ENCODE results near the gene SLBP.
A peak's percentile ranks its signal among the peaks of the same experiment; 100 is the strongest.
"Not testable (repeated sequence)": the region's sequence is repeated elsewhere in the genome, so short reads cannot be mapped to it uniquely, and the experiment has no call there.

The SLBP gene

DNA sequence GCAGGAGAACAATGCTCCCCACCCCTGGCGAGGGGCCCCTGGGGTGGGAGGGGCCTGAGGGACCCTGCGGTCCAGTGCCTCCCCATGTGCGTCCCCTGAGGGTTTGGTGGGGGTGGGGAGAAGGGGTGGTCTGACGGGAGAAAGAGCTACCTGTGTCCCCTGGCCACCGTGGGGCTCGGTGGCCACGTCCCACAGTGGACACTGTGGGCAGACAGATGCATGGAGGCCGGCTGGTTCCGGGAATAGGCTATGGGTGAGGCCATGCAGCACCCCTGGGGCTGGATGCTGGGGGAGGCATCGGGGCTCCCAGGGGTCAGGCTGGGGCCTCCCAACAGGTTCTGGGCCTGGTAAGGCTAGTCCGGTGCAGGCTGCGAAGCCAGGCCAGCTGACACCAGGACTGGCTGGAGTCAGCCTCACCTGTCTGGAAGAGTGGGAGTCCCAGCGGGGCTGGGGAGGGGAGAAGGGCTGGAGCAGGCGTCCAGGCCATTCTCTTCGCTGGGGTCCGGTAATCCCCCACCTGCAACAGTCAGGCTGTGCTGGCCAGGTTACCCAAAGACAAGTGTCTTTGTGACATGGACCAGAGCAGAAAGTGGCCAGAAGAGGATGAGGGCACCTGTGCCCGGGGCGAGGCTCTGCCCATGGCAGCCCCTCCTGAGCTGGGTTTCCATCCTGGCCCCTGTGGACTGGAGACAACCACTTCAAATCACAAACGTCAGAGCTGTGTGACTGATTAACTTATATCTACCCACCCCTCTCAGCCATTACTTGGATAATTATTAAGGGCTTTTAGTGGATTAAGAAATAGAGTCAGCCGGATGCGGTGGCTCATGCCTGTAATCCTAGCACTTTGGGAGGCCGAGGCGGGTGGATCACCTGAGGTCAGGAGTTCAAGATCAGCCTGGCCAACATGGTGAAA lies 26.6 kb downstream of the SLBP start:
- DNase-seq, result peak; percentile 77
- in situ Hi-C loops (cut with HindIII; ENCODE audit: low pct_ligation_motif_present, low pct_unique_long_range_greater_than_20kb, low sequenced_read_pairs), result no loop called here

DNA sequence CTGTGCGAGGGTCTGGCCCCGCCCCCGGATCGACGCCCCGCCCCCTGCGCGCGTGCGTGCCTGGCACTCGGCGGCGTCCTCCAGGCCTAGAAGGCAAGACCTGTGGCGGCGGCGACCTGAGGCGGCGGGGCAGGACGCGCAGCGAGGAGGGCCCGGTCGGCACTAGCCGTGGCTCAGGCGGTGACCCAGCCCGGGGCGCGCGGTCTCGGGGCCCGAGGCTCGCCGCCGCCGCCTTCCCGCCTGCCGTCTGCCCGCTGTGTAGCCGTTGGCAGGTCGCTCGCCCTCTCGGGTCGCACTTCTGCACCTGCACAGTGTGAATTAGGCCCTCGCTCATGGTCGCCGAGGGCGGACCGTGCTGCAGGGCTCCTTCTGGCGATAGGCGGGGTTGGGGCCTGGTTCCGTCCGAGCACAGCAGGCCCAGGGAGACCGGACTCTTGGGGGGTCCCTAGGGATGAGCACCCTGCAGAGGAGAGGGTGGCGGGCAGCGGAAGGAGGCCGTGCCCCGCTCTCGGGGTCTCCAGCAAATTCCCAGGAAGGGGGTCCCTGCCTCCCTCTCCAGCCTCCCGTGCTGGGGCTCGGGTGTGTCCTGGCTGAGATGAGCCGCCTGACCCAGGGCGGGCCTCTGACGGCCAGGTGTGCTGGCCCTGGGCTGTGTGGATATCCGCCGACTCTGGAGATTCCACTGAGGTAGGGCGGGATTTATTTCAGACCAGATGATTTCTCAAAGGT lies 27.4 kb downstream of the SLBP start:
- DNase-seq, result no peak
- in situ Hi-C loops (cut with HindIII; ENCODE audit: low pct_ligation_motif_present, low pct_unique_long_range_greater_than_20kb, low sequenced_read_pairs), result no loop called here

- in situ Hi-C loops (cut with HindIII; ENCODE audit: low pct_ligation_motif_present, low pct_unique_long_range_greater_than_20kb, low sequenced_read_pairs), result no loop called here
- peak; percentile 82 for DNase-seq
Measured at GRCh38 chr4:1683736-1684505, 28.2 kb downstream of the SLBP start, which contains the start of gene FAM53A. Gene FAM53A, minus strand, starts transcription at chr4:1684313. Its CDS starts 15,572 bp downstream, at chr4:1668741.

- DNase-seq, result peak; percentile 75
- in situ Hi-C loops (cut with HindIII; ENCODE audit: low pct_ligation_motif_present, low pct_unique_long_range_greater_than_20kb, low sequenced_read_pairs), result no loop called here
Measured at GRCh38 chr4:1683261-1683735, 28.8 kb downstream of the SLBP start.

- in situ Hi-C loops (cut with HindIII; ENCODE audit: low pct_ligation_motif_present, low pct_unique_long_range_greater_than_20kb, low sequenced_read_pairs), result no loop called here
Measured at GRCh38 chr4:1682860-1683259, 29.3 kb downstream of the SLBP start.

DNA sequence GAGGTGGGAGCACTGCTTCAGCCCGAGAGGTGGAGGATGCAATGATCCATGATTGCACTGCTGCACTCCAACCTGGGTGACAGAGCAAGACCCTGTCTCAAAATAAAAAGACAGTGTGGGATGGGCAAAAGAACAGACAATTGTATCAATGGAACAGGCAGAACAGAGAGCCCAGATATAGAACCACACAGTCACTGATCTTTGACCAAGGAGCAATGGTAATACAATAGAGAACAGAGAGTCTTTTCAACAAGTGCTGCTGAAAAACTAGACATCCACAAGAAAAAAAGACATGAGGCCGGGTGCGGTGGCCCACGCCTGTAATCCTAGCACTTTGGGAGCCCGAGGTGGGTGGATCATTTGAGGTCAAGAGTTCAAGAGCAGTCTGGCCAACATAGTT lies 33.9 kb downstream of the SLBP start:
- DNase-seq, result no peak
- in situ Hi-C loops (cut with HindIII; ENCODE audit: low pct_ligation_motif_present, low pct_unique_long_range_greater_than_20kb, low sequenced_read_pairs), result no loop called here

More at GRCh38 chr4:1682860-1683259, 29.3 kb downstream of the SLBP start:
- DNase-seq, result no peak

GRCh38 chr4:1676605-1677525 lies 35.3 kb downstream of the SLBP start:
- DNase-seq, result no peak

DNA sequence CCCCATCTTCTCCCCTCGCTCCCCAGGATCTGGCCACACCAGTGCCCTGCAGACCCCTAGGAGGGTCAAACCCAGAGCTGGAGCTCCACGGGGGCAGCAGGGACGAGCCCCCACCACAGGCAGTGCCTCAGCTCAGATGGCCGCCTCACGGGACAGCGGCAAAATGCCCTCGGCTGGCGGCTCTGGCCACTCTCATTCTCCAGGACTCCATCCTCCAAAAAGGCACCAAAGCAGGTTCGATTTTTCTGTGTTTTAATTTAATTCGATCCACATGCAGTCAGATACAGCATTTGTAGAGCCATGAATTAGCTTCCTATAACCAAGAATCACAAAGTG lies 36.3 kb downstream of the SLBP start:
- in situ Hi-C loops (cut with HindIII; ENCODE audit: low pct_ligation_motif_present, low pct_unique_long_range_greater_than_20kb, low sequenced_read_pairs), result no loop called here
- no peak for DNase-seq

More at GRCh38 chr4:1676605-1677525, 35.3 kb downstream of the SLBP start:
- in situ Hi-C loops (cut with HindIII; ENCODE audit: low pct_ligation_motif_present, low pct_unique_long_range_greater_than_20kb, low sequenced_read_pairs), result no loop called here

DNA sequence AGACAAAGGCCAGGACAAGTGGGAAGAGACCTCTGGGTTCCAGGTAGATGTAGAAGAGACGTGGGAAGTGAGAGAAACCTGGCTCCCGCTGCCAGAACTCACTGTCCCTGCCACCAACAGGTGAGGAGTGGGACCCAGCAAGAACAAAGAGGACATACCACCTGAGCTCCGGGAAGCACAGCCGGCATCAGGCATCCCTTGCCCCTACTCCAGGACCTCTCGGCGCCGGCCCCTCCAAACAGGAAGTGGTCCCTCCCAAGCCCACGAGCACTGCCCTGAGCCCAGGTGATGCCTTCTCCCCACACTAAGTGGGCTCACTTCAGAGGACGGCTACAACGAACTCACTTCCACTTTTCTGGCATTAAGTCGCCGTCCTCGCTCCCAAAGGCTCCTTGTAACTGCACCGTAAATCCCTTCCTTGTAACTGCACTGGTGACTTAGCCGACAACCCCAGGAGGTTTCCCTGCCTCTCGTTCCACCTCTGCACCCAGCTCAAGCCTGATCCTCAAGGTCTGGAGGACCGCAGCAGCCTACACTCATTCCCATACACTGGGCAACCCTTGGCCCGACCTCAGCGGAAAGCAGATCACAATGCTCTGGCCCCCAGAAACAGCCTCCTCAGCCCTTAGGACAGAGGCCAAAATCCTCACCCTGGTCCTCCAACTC lies 36.9 kb downstream of the SLBP start:
- in situ Hi-C loops (cut with HindIII; ENCODE audit: low pct_ligation_motif_present, low pct_unique_long_range_greater_than_20kb, low sequenced_read_pairs), result no loop called here
- DNase-seq, result no peak

GRCh38 chr4:1674682-1675081 lies 37.4 kb downstream of the SLBP start:
- no peak for DNase-seq
- in situ Hi-C loops (cut with HindIII; ENCODE audit: low pct_ligation_motif_present, low pct_unique_long_range_greater_than_20kb, low sequenced_read_pairs), result no loop called here

- in situ Hi-C loops (cut with HindIII; ENCODE audit: low pct_ligation_motif_present, low pct_unique_long_range_greater_than_20kb, low sequenced_read_pairs), result no loop called here
- no peak for DNase-seq
Measured at GRCh38 chr4:1673671-1674070, 38.4 kb downstream of the SLBP start.

- DNase-seq; in situ Hi-C loops (cut with HindIII; ENCODE audit: low pct_ligation_motif_present, low pct_unique_long_range_greater_than_20kb, low sequenced_read_pairs): not testable (repeated sequence)
Measured at GRCh38 chr4:1671011-1671410, 41.1 kb downstream of the SLBP start.

GRCh38 chr4:1670279-1670678 lies 41.8 kb downstream of the SLBP start:
- in situ Hi-C loops (cut with HindIII; ENCODE audit: low pct_ligation_motif_present, low pct_unique_long_range_greater_than_20kb, low sequenced_read_pairs), result no loop called here
- DNase-seq, result no peak

- no peak for DNase-seq
- in situ Hi-C loops (cut with HindIII; ENCODE audit: low pct_ligation_motif_present, low pct_unique_long_range_greater_than_20kb, low sequenced_read_pairs), result no loop called here
Measured at GRCh38 chr4:1669850-1670249, 42.3 kb downstream of the SLBP start.

- no peak for DNase-seq
- in situ Hi-C loops (cut with HindIII; ENCODE audit: low pct_ligation_motif_present, low pct_unique_long_range_greater_than_20kb, low sequenced_read_pairs), result no loop called here
Measured at GRCh38 chr4:1669270-1669669, 42.8 kb downstream of the SLBP start.

- in situ Hi-C loops (cut with HindIII; ENCODE audit: low pct_ligation_motif_present, low pct_unique_long_range_greater_than_20kb, low sequenced_read_pairs), result no loop called here
- DNase-seq, result no peak
Measured at GRCh38 chr4:1668488-1668840, 43.7 kb downstream of the SLBP start.

DNA sequence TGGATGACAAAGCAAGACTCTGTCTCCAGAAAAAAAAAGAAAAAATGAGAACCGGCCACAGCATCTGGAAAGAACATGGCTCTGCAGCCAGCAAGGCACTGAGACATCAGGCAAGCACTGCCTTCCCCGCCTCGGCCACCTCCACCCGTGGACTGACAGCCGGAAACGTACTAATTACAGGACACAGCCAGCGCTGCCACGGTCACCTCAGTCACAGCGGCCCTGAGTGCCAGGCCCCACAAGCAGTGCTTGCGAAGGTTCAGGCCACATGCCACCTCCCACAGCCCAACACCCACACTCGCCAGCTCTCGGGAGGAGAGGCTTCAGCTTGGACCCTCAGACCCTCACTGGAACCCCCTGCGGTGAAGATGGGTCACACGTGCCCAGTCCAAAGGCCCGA lies 44.8 kb downstream of the SLBP start:
- in situ Hi-C loops (cut with HindIII; ENCODE audit: low pct_ligation_motif_present, low pct_unique_long_range_greater_than_20kb, low sequenced_read_pairs), result no loop called here
- no peak for DNase-seq

GRCh38 chr4:1666391-1666790 lies 45.7 kb downstream of the SLBP start:
- no peak for DNase-seq
- in situ Hi-C loops (cut with HindIII; ENCODE audit: low pct_ligation_motif_present, low pct_unique_long_range_greater_than_20kb, low sequenced_read_pairs), result no loop called here
